Panc1 (cell line): ENCODE results near the gene WDR17. TPM values are rescaled to one million over a fixed set of nuclear protein-coding genes. Genes with fewer than 3 reads are reported as not detected.

ENCODE experiments used
- ATAC-seq: fragments of 200-7000 bp; cut with Tn5 transposase; 2 replicates; pipeline ENCODE4 v1.9.1; 2020; ENCODE audit warnings: mild to moderate bottlenecking, moderate library complexity
- BruUV-seq: library from RNA; stranded (reverse); fragments of 400-500 nt; replicated peaks from 2 replicates; lab custom pipeline; 2021; lab: Mats Ljungman, UMichigan
- CTCF ChIA-PET: fragments of 300-600 bp; sonication (Branson Sonifier 250); formaldehyde crosslinking; loops from one replicate; lab custom pipeline; 2022; ENCODE audit warnings: antibody characterized with exemption; lab: Charles Lee
- POLR2A ChIA-PET: fragments of 300-600 bp; sonication (Branson Sonifier 250); formaldehyde crosslinking; loops from one replicate; lab custom pipeline; 2022; ENCODE audit warnings: antibody characterized with exemption; lab: Charles Lee
- DNase-seq: peaks from one replicate; pipeline ENCODE4 v3.0.0-alpha.2; 2010; ENCODE audit warnings: low read depth, low spot score
- H3K27ac ChIP-seq: 2 replicates; pipeline ENCODE4 v1.5.1; 2011; ENCODE audit warnings: mild to moderate bottlenecking, low read length, inconsistent platforms
- H3K27me3 ChIP-seq: fragments of 200-500 bp; sonication (Bioruptor generic); 2 replicates; pipeline ENCODE4 v1.6.0; 2014; ENCODE audit warnings: low read length, inconsistent platforms; ENCODE audit not compliant: control insufficient read depth, insufficient read depth
- H3K36me3 ChIP-seq: fragments of 200-500 bp; sonication (Bioruptor generic); 2 replicates; pipeline ENCODE4 v1.5.1; 2014; ENCODE audit warnings: inconsistent platforms, mild to moderate bottlenecking, low read length, moderate library complexity; ENCODE audit not compliant: control insufficient read depth, insufficient read depth
- H3K4me1 ChIP-seq: 2 replicates; pipeline ENCODE4 v1.5.1; 2011; ENCODE audit warnings: inconsistent platforms, mild to moderate bottlenecking, low read length, moderate library complexity; ENCODE audit not compliant: control insufficient read depth, insufficient read depth
- H3K4me3 ChIP-seq, 2 experiments: 2 replicates each; pipeline ENCODE4 v1.5.1; 2011 to 2012; ENCODE audit warnings: low read depth in 2 of 2, low read length in 2 of 2, mild to moderate bottlenecking in 2 of 2, inconsistent platforms in 1 of 2, moderate library complexity in 1 of 2
- H3K9me3 ChIP-seq: fragments of 200-500 bp; sonication (Bioruptor generic); 2 replicates; pipeline ENCODE4 v1.5.1; 2014; ENCODE audit warnings: low read depth, mild to moderate bottlenecking, inconsistent platforms, low read length, moderate library complexity; ENCODE audit not compliant: control insufficient read depth, insufficient read depth
- CTCF ChIP-seq: fragments of 450-650 bp; IDR thresholded peaks from 2 replicates; pipeline ENCODE4 v1.5.1; 2017; ENCODE audit warnings: mild to moderate bottlenecking
- POLR2AphosphoS5 ChIP-seq: IDR thresholded peaks from 2 replicates; pipeline ENCODE4 v1.6.1; 2012; ENCODE audit warnings: mild to moderate bottlenecking, low read depth, low read length, moderate library complexity
- REST ChIP-seq, 2 experiments: IDR thresholded peaks; 2 replicates each; pipeline ENCODE4 v1.6.1; 2011 to 2012; ENCODE audit warnings: low read depth in 2 of 2, control low read depth in 1 of 2, low read length in 1 of 2, mild to moderate bottlenecking in 1 of 2, moderate library complexity in 1 of 2; ENCODE audit not compliant: insufficient read depth in 1 of 2
- SIN3A ChIP-seq: IDR thresholded peaks from 2 replicates; pipeline ENCODE4 v1.6.1; 2012; ENCODE audit warnings: low read depth, mild to moderate bottlenecking, low read length, moderate library complexity, borderline replicate concordance; ENCODE audit not compliant: insufficient read depth
- TCF7L2 ChIP-seq: IDR thresholded peaks from 2 replicates; pipeline ENCODE4 v1.6.1; 2011; ENCODE audit warnings: mild to moderate bottlenecking, low read depth, low read length, inconsistent platforms
- in situ Hi-C: cut with HindIII; loops from 2 replicates; pipeline ENCODE4 v1.10.0; 2016; ENCODE audit warnings: low sequenced_read_pairs, low pct_unique_long_range_greater_than_20kb
- intact Hi-C: fragments of 100-400 bp; cut with micrococcal nuclease; formaldehyde crosslinking; loops from one replicate; pipeline ENCODE4 v1.10.0; 2022; ENCODE audit not compliant: unreplicated experiment
- total RNA-seq: library from RNA; stranded (reverse); gene quantifications from one replicate; pipeline ENCODE4 v1.2.1, GENCODE V29; 2021; ENCODE audit not compliant: unreplicated experiment

The WDR17 gene
- total RNA-seq, 1 experiment from 2014 or later, result 4.2 TPM

- intact Hi-C loops (no loop called here), in situ Hi-C loops (no loop called here)
- H3K9me3 ChIP-seq, result no peaks in the 10 kb centered on the region
- no peak for TF ChIP-seq POLR2AphosphoS5
- TF ChIP-seq SIN3A, result no peak
- no peak for TF ChIP-seq REST (IDR thresholded peaks at IDR 0.05; ENCODE audit: insufficient read depth in 1 of 2, low read depth in 2 of 2, low read length in 1 of 2)
- no peak for TF ChIP-seq CTCF
- TF ChIP-seq TCF7L2, result no peak
- H3K36me3 ChIP-seq, result no peaks in the 10 kb centered on the region
- H3K27me3 ChIP-seq, result no peaks in the 10 kb centered on the region
- ATAC-seq (no peak), DNase-seq (no peak)
- no peak overlapping the region for H3K27ac ChIP-seq
- no peak overlapping the region for H3K4me3 ChIP-seq
- BruUV-seq, result no TSS peak
- ChIA-PET POLR2A (no interaction called here), CTCF (no interaction called here)
- no peaks in the 10 kb centered on the region for H3K4me1 ChIP-seq
Measured at GRCh38 chr4:176205299-176205698, 139.7 kb downstream of the WDR17 start.

GRCh38 chr4:176207839-176208238 is 142.2 kb downstream of the WDR17 start:
- Histone ChIP-seq H3K9me3 (no peaks in the 10 kb centered on the region), H3K4me3 (no peak overlapping the region), H3K36me3 (no peaks in the 10 kb centered on the region), H3K4me1 (no peaks in the 10 kb centered on the region), H3K27ac (no peak overlapping the region), H3K27me3 (no peaks in the 10 kb centered on the region)
- TF ChIP-seq SIN3A, result no peak
- TF ChIP-seq POLR2AphosphoS5, result no peak
- TF ChIP-seq TCF7L2, result no peak
- no peak for TF ChIP-seq REST (IDR thresholded peaks at IDR 0.05; ENCODE audit: insufficient read depth in 1 of 2, low read depth in 2 of 2, low read length in 1 of 2)
- no peak for TF ChIP-seq CTCF
- CTCF ChIA-PET, result no interaction called here
- BruUV-seq, result no TSS peak
- in situ Hi-C loops, result no loop called here
- POLR2A ChIA-PET, result no interaction called here
- intact Hi-C loops, result no loop called here
- DNase-seq (no peak), ATAC-seq (no peak)
